HepG2 (cell line): Measurements from ENCODE around the gene OR10A6. TPM values are rescaled to one million over a fixed set of nuclear protein-coding genes. Genes with fewer than 3 reads are reported as not detected.

Experiments
- ATAC-seq: fragments of 200-7000 bp; cut with Tn5 transposase; 3 replicates; pipeline ENCODE4 v1.9.1; 2020; ENCODE audit warnings: mild to moderate bottlenecking, moderate library complexity
- BruUV-seq: library from RNA; stranded (reverse); fragments of 400-500 nt; replicated peaks from 2 replicates; lab custom pipeline; 2021; lab: Mats Ljungman, UMichigan
- CTCF ChIA-PET: fragments of 300-600 bp; formaldehyde crosslinking; extraction: SDS; loops from one replicate; lab custom pipeline; 2021; ENCODE audit warnings: low total read pairs, inconsistent platforms, low intra/inter-chr PET ratio; lab: Yijun Ruan, JAX
- POLR2A ChIA-PET: fragments of 350-600 bp; sonication (Branson Sonifier 250); formaldehyde crosslinking; loops from one replicate; lab custom pipeline; 2020; ENCODE audit warnings: antibody characterized with exemption, inconsistent platforms; lab: Yijun Ruan, JAX
- DNase-seq: peaks from one replicate; pipeline ENCODE4 v3.0.0-alpha.2; 2015; ENCODE audit warnings: low spot score
- FAIRE-seq: peaks from 3 replicates; lab custom pipeline; 2011; peaks lifted over from hg19 to GRCh38; lab: Jason Lieb, UNC
- H2AFZ ChIP-seq: one replicate; pipeline ENCODE4 v1.6.1; 2011; ENCODE audit warnings: low read length, inconsistent platforms
- H3K27ac ChIP-seq: fragments of 300-600 bp; 3 replicates; pipeline ENCODE4 v1.8.0; 2011; ENCODE audit warnings: mixed run types, mild to moderate bottlenecking, mixed read lengths, low read length, inconsistent platforms; ENCODE audit not compliant: insufficient read depth; ENCODE audit errors: extremely low read length
- H3K27me3 ChIP-seq, 2 experiments: fragments of 200-600 bp in 1 of 2; 2 replicates in 1 of 2; 3 replicates in 1 of 2; pipeline versions ENCODE4 v1.6.0 to v1.8.0; 2011; ENCODE audit warnings: low read length in 2 of 2, mild to moderate bottlenecking in 2 of 2, moderate library complexity in 2 of 2, inconsistent platforms in 1 of 2; ENCODE audit not compliant: insufficient read depth in 2 of 2, control insufficient read depth in 1 of 2
- H3K36me3 ChIP-seq, 2 experiments: fragments of 200-600 bp in 1 of 2; replicated peaks in 1 of 2; 2 replicates in 1 of 2; 3 replicates in 1 of 2; pipeline versions ENCODE4 v1.5.1 to v1.8.0; 2011; ENCODE audit warnings: low read length in 2 of 2, inconsistent platforms in 1 of 2; ENCODE audit not compliant: insufficient read depth in 2 of 2, control insufficient read depth in 1 of 2
- H3K4me1 ChIP-seq: 2 replicates; pipeline ENCODE4 v1.5.1; 2012; ENCODE audit warnings: low read length, inconsistent platforms; ENCODE audit not compliant: insufficient read depth
- H3K4me2 ChIP-seq: 2 replicates; pipeline ENCODE4 v1.6.0; 2011; ENCODE audit warnings: low read depth, low read length, inconsistent platforms
- H3K4me3 ChIP-seq, 3 experiments: fragments of 200-600 bp in 1 of 3; sonication (generic), shearing (Covaris generic) in 1 of 3; replicated peaks in 1 of 3; 2 replicates each; pipeline ENCODE4 v1.5.1; 2011 to 2016; ENCODE audit warnings: low read length in 3 of 3, inconsistent platforms in 2 of 3, low read depth in 2 of 3, mild to moderate bottlenecking in 2 of 3, control low read depth in 1 of 3, mixed read lengths in 1 of 3; ENCODE audit not compliant: insufficient read depth in 1 of 3
- H3K79me2 ChIP-seq: one replicate; pipeline ENCODE4 v1.6.1; 2011; ENCODE audit warnings: low read length, inconsistent platforms; ENCODE audit not compliant: insufficient read depth
- H3K9ac ChIP-seq: 2 replicates; pipeline ENCODE4 v1.6.0; 2011; ENCODE audit warnings: mild to moderate bottlenecking, low read depth, low read length, inconsistent platforms; ENCODE audit not compliant: insufficient read depth
- H3K9me3 ChIP-seq: 2 replicates; pipeline ENCODE4 v1.5.1; 2012; ENCODE audit warnings: mild to moderate bottlenecking, low read length
- H4K20me1 ChIP-seq: 2 replicates; pipeline ENCODE4 v1.6.0; 2011; ENCODE audit warnings: inconsistent platforms, mild to moderate bottlenecking, low read length, moderate library complexity; ENCODE audit not compliant: insufficient read depth
- DDIT3 ChIP-seq: sonication (generic); formaldehyde crosslinking; IDR thresholded peaks from 2 replicates; pipeline ENCODE4 v1.4.0; 2020; ENCODE audit warnings: mild to moderate bottlenecking, missing genetic modification reagents
- ELF1 ChIP-seq: sonication (generic); formaldehyde crosslinking; IDR thresholded peaks from 2 replicates; pipeline ENCODE4 v1.4.0; 2020; ENCODE audit warnings: missing genetic modification reagents
- FOXP1 ChIP-seq, 2 experiments: fragments of 450-650 bp in 1 of 2; IDR thresholded peaks; 2 replicates each; pipeline ENCODE4 v1.6.1; 2017 to 2018; ENCODE audit warnings: antibody characterized with exemption in 1 of 2
- HNF4A ChIP-seq: sonication (generic); formaldehyde crosslinking; IDR thresholded peaks from 2 replicates; pipeline ENCODE4 v1.4.0; 2020; ENCODE audit warnings: missing genetic modification reagents
- IKZF5 ChIP-seq: IDR thresholded peaks from 2 replicates; pipeline ENCODE4 v1.6.1; 2018; ENCODE audit warnings: missing genetic modification reagents, mild to moderate bottlenecking, missing compliant biosample characterization
- IRF9 ChIP-seq: sonication (generic); formaldehyde crosslinking; IDR thresholded peaks from 2 replicates; pipeline ENCODE4 v1.8.0; 2022; ENCODE audit warnings: missing genetic modification reagents, mild to moderate bottlenecking, borderline replicate concordance
- JUND ChIP-seq: sonication (generic); formaldehyde crosslinking; IDR thresholded peaks from 2 replicates; pipeline ENCODE4 v1.8.0; 2022; ENCODE audit warnings: mild to moderate bottlenecking, missing genetic modification reagents
- MIER3 ChIP-seq: IDR thresholded peaks from 2 replicates; pipeline ENCODE4 v1.6.1; 2016; ENCODE audit warnings: missing compliant biosample characterization, borderline replicate concordance
- SMAD9 ChIP-seq: sonication (generic); formaldehyde crosslinking; IDR thresholded peaks from 2 replicates; pipeline ENCODE4 v1.5.1; 2020; ENCODE audit warnings: mild to moderate bottlenecking, missing genetic modification reagents
- SMYD3 ChIP-seq: sonication (generic); formaldehyde crosslinking; IDR thresholded peaks from 2 replicates; pipeline ENCODE4 v1.8.1; 2023; ENCODE audit warnings: mild to moderate bottlenecking, missing genetic modification reagents
- SNRNP70 ChIP-seq: fragments of 200-400 bp; formaldehyde crosslinking; IDR thresholded peaks from 2 replicates; pipeline ENCODE4 v1.6.1; 2017; ENCODE audit warnings: mild to moderate bottlenecking, low read depth, low read length, moderate library complexity
- TCF12 ChIP-seq, 2 experiments: fragments of 450-650 bp in 1 of 2; sonication (generic) in 1 of 2; formaldehyde crosslinking in 1 of 2; IDR thresholded peaks; 2 replicates each; pipeline versions ENCODE4 v1.6.1 to v1.8.0; 2017 to 2022; ENCODE audit warnings: antibody characterized with exemption in 1 of 2, mild to moderate bottlenecking in 1 of 2, missing genetic modification reagents in 1 of 2, moderate library complexity in 1 of 2
- WIZ ChIP-seq: sonication (generic); formaldehyde crosslinking; IDR thresholded peaks from 2 replicates; pipeline ENCODE4 v1.5.1; 2020; ENCODE audit warnings: mild to moderate bottlenecking, missing genetic modification reagents
- ZNF256 ChIP-seq: sonication (generic); formaldehyde crosslinking; conservative IDR thresholded peaks from 2 replicates; pipeline ENCODE4 v1.4.0; 2020; ENCODE audit warnings: missing genetic modification reagents
- ZNF550 ChIP-seq: sonication (generic); formaldehyde crosslinking; IDR thresholded peaks from 2 replicates; pipeline ENCODE4 v1.4.0; 2020; ENCODE audit warnings: mild to moderate bottlenecking, missing genetic modification reagents, borderline replicate concordance
- ZNF777 ChIP-seq: sonication (generic); formaldehyde crosslinking; IDR thresholded peaks from 2 replicates; pipeline ENCODE4 v1.4.0; 2020; ENCODE audit warnings: missing genetic modification reagents
- WGBS: methylation state at CpG from one replicate; pipeline ENCODE4 v1.1.6; 2017; ENCODE audit warnings: low lambda C conversion rate; 5-methylcytosine and 5-hydroxymethylcytosine counted together
- in situ Hi-C: cut with HindIII; loops from 2 replicates; pipeline ENCODE4 v1.10.0; 2017; ENCODE audit warnings: low pct_unique_long_range_greater_than_20kb; ENCODE audit not compliant: extremely low pct_ligation_motif_present
- intact Hi-C: fragments of 100-400 bp; cut with micrococcal nuclease; formaldehyde crosslinking; loops from one replicate; pipeline ENCODE4 v1.10.0; 2022; ENCODE audit not compliant: unreplicated experiment
- polyA plus RNA-seq, 8 experiments: library from polyadenylated mRNA; depleted of rRNA in 3 of 8; stranded (reverse) in 7 of 8; unstranded in 1 of 8; fragments of >200 nt; fragmentation: Illumina TruSeq in 4 of 8; extraction: Trizol in 4 of 8; gene quantifications; 2 replicates each; pipeline versions ENCODE4 v1.2.1 to v1.2.3, GENCODE V29; 2011 to 2016; ENCODE audit warnings: low read depth in 4 of 8, missing spikeins in 1 of 8, mixed read lengths in 1 of 8; ENCODE audit not compliant: insufficient read depth in 1 of 8
- total RNA-seq, 5 experiments: library from RNA; depleted of rRNA; stranded (reverse); fragments of >200 nt; fragmentation: Illumina TruSeq; extraction: Trizol; gene quantifications; 2 replicates each; pipeline ENCODE4 v1.2.3, GENCODE V29; 2016; ENCODE audit warnings: low read depth in 1 of 5
- TF ChIP-seq, protein P1 (sequence below): sonication (generic); formaldehyde crosslinking; IDR thresholded peaks from 2 replicates; pipeline ENCODE4 v1.5.0; 2020; ENCODE audit warnings: mild to moderate bottlenecking, missing genetic modification reagents, moderate library complexity

The OR10A6 gene
- total and polyA plus RNA-seq, 2 of the 13 experiments (the other 11 are each of a cell fraction or from before 2014, with no cell fraction given) = not detected

DNA sequence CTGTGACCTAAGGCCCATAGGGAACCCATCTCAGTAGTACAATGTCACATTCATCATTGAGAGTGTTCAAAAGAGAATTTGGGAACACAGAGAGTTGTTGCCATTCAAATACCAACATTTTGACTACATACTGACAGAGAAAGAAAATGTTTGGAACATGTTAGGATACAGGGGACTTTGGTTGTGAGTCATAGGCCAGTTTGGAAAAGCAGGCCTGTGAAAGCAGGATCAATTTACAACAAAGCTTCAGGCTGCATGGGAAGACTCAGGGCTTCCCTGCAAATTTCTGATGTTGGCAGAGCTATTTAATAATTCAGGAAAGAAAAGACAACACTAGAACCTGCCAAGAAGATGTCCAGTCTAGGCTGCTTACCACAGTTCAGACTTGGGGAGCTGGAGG, 33.8 kb upstream of the OR10A6 start:
- no peak for ATAC-seq
- H3K4me2 ChIP-seq = no peak overlapping the region

GRCh38 chr11:7964261-7964660, 33.2 kb upstream of the OR10A6 start:
- CTCF ChIA-PET = no interaction called here
- POLR2A ChIA-PET = no interaction called here
- BruUV-seq = no TSS peak

More for the DNA sequence above, 33.8 kb upstream of the OR10A6 start:
- Histone ChIP-seq H2AFZ (no peak overlapping the region), H3K79me2 (no peaks in the 10 kb centered on the region), H3K9me3 (no peaks in the 10 kb centered on the region), H3K9ac (no peak overlapping the region), H3K4me3 (no peak overlapping the region), H4K20me1 (no peaks in the 10 kb centered on the region), H3K27ac (no peak overlapping the region), H3K36me3 (no peaks in the 10 kb centered on the region), H3K27me3 (peaks cover 4 to 7% of the 10 kb centered on the region in 2 experiments; a peak in 3 of 5 replicates), H3K4me1 (no peaks in the 10 kb centered on the region)
- ChIA-PET POLR2A (no interaction called here), CTCF (no interaction called here)
- FAIRE-seq = no peak
- BruUV-seq = no TSS peak
- no peak for DNase-seq
- TF ChIP-seq SMYD3 (CRISPR knock-in tag) = no peak
- no peak for TF ChIP-seq TCF12 (IDR thresholded peaks at IDR 0.05)
- no peak for TF ChIP-seq TCF12 (CRISPR knock-in tag; IDR thresholded peaks at IDR 0.05)
- no peak for TF ChIP-seq ZNF550
- in situ Hi-C loops = no loop called here
- intact Hi-C loops = no loop called here

More at GRCh38 chr11:7964261-7964660, 33.2 kb upstream of the OR10A6 start:
- Histone ChIP-seq H3K4me2 (no peak overlapping the region), H3K4me1 (no peaks in the 10 kb centered on the region), H3K27ac (no peak overlapping the region), H3K9ac (no peak overlapping the region), H3K36me3 (no peaks in the 10 kb centered on the region)
- in situ Hi-C loops = no loop called here
- intact Hi-C loops = no loop called here
- DNase-seq = no peak
- WGBS = 3% methylated on average over 3 of the region's 3 CpGs
- TF ChIP-seq ELF1 (CRISPR knock-in tag) (no peak), DDIT3 (no peak), MIER3 (CRISPR knock-in tag) (no peak), IRF9 (CRISPR knock-in tag) (no peak), SNRNP70 (no peak), IKZF5 (no peak), FOXP1 (IDR thresholded peaks at IDR 0.05) (no peak), FOXP1 (CRISPR knock-in tag; IDR thresholded peaks at IDR 0.05) (no peak), JUND (CRISPR knock-in tag) (no peak), SMAD9 (CRISPR knock-in tag) (no peak), ZNF256 (CRISPR knock-in tag) (no peak), HNF4A (CRISPR knock-in tag) (no peak), WIZ (CRISPR knock-in tag) (no peak), ZNF777 (CRISPR knock-in tag) (no peak)
- TF ChIP-seq, protein P1, sequence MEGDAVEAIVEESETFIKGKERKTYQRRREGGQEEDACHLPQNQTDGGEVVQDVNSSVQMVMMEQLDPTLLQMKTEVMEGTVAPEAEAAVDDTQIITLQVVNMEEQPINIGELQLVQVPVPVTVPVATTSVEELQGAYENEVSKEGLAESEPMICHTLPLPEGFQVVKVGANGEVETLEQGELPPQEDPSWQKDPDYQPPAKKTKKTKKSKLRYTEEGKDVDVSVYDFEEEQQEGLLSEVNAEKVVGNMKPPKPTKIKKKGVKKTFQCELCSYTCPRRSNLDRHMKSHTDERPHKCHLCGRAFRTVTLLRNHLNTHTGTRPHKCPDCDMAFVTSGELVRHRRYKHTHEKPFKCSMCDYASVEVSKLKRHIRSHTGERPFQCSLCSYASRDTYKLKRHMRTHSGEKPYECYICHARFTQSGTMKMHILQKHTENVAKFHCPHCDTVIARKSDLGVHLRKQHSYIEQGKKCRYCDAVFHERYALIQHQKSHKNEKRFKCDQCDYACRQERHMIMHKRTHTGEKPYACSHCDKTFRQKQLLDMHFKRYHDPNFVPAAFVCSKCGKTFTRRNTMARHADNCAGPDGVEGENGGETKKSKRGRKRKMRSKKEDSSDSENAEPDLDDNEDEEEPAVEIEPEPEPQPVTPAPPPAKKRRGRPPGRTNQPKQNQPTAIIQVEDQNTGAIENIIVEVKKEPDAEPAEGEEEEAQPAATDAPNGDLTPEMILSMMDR (CRISPR knock-in tag) = no peak
- TF ChIP-seq, all 625 proteins: peak for 0
- Histone ChIP-seq H4K20me1 (no peaks in the 10 kb centered on the region), H3K4me3 (no peak overlapping the region), H3K79me2 (no peaks in the 10 kb centered on the region), H2AFZ (no peak overlapping the region), H3K9me3 (no peaks in the 10 kb centered on the region), H3K27me3 (peaks cover 4 to 7% of the 10 kb centered on the region in 2 experiments; a peak in 3 of 5 replicates)
- ATAC-seq (no peak), FAIRE-seq (no peak)
